ENCODE measurements around the gene BORCS5.
"Not testable (repeated sequence)": the region's sequence is repeated elsewhere in the genome, so short reads cannot be mapped to it uniquely, and the experiment has no call there.

- not testable (repeated sequence) for TF ChIP-seq POLR2A, CTCF, POLR2AphosphoS5 (IDR thresholded peaks at IDR 0.05)
Measured at GRCh38 chr12:12310695-12311094, 46.2 kb upstream of the BORCS5 start.
